H1 (cell line): ENCODE data around the gene ITGB4. TPM values are rescaled to one million over a fixed set of nuclear protein-coding genes. Genes with fewer than 3 reads are reported as not detected.

ENCODE experiments used
- CTCF ChIA-PET: fragments of 300-600 bp; sonication (Branson Sonifier 250); formaldehyde crosslinking; loops from one replicate; lab custom pipeline; 2021; ENCODE audit not compliant: partially characterized antibody; lab: Charles Lee
- POLR2A ChIA-PET: fragments of 300-600 bp; sonication (Branson Sonifier 250); formaldehyde crosslinking; loops from one replicate; lab custom pipeline; 2021; ENCODE audit warnings: inconsistent platforms; ENCODE audit not compliant: partially characterized antibody; lab: Charles Lee
- DNase-seq, 2 experiments: peaks; one replicate each; pipeline versions ENCODE4 v3.0.0 to v3.0.0-alpha.2; 2010 to 2022; ENCODE audit warnings: low spot score in 2 of 2, low read depth in 1 of 2, mixed read lengths in 1 of 2
- FAIRE-seq: peaks from 2 replicates; lab custom pipeline; 2011; peaks lifted over from hg19 to GRCh38; lab: Jason Lieb, UNC
- H2AFZ ChIP-seq: 2 replicates; pipeline ENCODE4 v1.8.1; 2012; ENCODE audit warnings: low read length, inconsistent platforms
- H2AK5ac ChIP-seq: 2 replicates; pipeline ENCODE4 v1.6.1; 2013; ENCODE audit warnings: low read depth, low read length
- H2BK120ac ChIP-seq: replicated peaks from 2 replicates; pipeline ENCODE3; 2013; ENCODE audit warnings: low read depth, low read length, inconsistent platforms
- H2BK12ac ChIP-seq: 2 replicates; pipeline ENCODE4 v1.6.1; 2013; ENCODE audit warnings: low read depth, low read length
- H2BK15ac ChIP-seq: 2 replicates; pipeline ENCODE4 v1.6.1; 2013; ENCODE audit warnings: low read length
- H2BK20ac ChIP-seq: 2 replicates; pipeline ENCODE4 v1.6.1; 2013; ENCODE audit warnings: low read length
- H2BK5ac ChIP-seq: 2 replicates; pipeline ENCODE4 v1.6.1; 2013; ENCODE audit warnings: low read depth, low read length
- H3K14ac ChIP-seq: 2 replicates; pipeline ENCODE4 v1.6.1; 2013; ENCODE audit warnings: inconsistent platforms; ENCODE audit not compliant: insufficient read length
- H3K18ac ChIP-seq: 2 replicates; pipeline ENCODE4 v1.6.1; 2013; ENCODE audit warnings: low read length; ENCODE audit errors: extremely low read depth
- H3K23ac ChIP-seq: 2 replicates; pipeline ENCODE4 v1.6.1; 2013; ENCODE audit warnings: inconsistent platforms; ENCODE audit not compliant: insufficient read length
- H3K23me2 ChIP-seq: 2 replicates; pipeline ENCODE4 v1.6.1; 2013; ENCODE audit warnings: low read depth, low read length
- H3K27ac ChIP-seq: 2 replicates; pipeline ENCODE4 v1.6.1; 2011; ENCODE audit warnings: low read depth, low read length, inconsistent platforms
- H3K27me3 ChIP-seq, 4 experiments: replicated peaks in 1 of 4; 1 replicate in 1 of 4; 2 replicates in 3 of 4; pipeline versions ENCODE4 v1.6.1 to v1.8.1; 2011 to 2013; ENCODE audit warnings: low read length in 3 of 4, mild to moderate bottlenecking in 3 of 4, inconsistent platforms in 2 of 4, mixed read lengths in 2 of 4, moderate library complexity in 1 of 4; ENCODE audit not compliant: control insufficient read depth in 3 of 4, insufficient read depth in 3 of 4; ENCODE audit errors: extremely low read depth in 1 of 4
- H3K36me3 ChIP-seq, 4 experiments: 2 replicates each; pipeline versions ENCODE4 v1.6.1 to v1.8.1; 2011 to 2013; ENCODE audit warnings: mild to moderate bottlenecking in 4 of 4, low read length in 3 of 4, moderate library complexity in 2 of 4, control low read depth in 1 of 4, inconsistent platforms in 1 of 4; ENCODE audit not compliant: insufficient read depth in 4 of 4, control insufficient read depth in 2 of 4
- H3K4ac ChIP-seq: replicated peaks from 2 replicates; pipeline ENCODE3; 2013; ENCODE audit warnings: low read length, low read depth, mixed read lengths, inconsistent platforms; ENCODE audit not compliant: insufficient read length
- H3K4me1 ChIP-seq, 4 experiments: replicated peaks in 1 of 4; 1 replicate in 1 of 4; 2 replicates in 3 of 4; pipeline versions ENCODE4 v1.6.1 to v1.8.1; 2011 to 2013; ENCODE audit warnings: low read length in 3 of 4, inconsistent platforms in 2 of 4, mixed read lengths in 1 of 4; ENCODE audit not compliant: insufficient read depth in 4 of 4, control insufficient read depth in 3 of 4
- H3K4me2 ChIP-seq, 2 experiments: 2 replicates each; pipeline versions ENCODE4 v1.6.1 to v1.8.1; 2011 to 2013; ENCODE audit warnings: low read depth in 2 of 2, low read length in 2 of 2, control low read depth in 1 of 2, inconsistent platforms in 1 of 2, mild to moderate bottlenecking in 1 of 2; ENCODE audit not compliant: insufficient read depth in 1 of 2
- H3K4me3 ChIP-seq, 4 experiments: fragments of 200-600, 300-600 bp in 1 of 4; sonication (generic), shearing (Covaris generic), sonication (Bioruptor Twin) in 1 of 4; 2 replicates each; pipeline versions ENCODE4 v1.5.1 to v1.8.1; 2011 to 2016; ENCODE audit warnings: low read length in 4 of 4, low read depth in 3 of 4, control low read depth in 2 of 4, inconsistent platforms in 2 of 4, mild to moderate bottlenecking in 2 of 4, mixed read lengths in 1 of 4, moderate library complexity in 1 of 4; ENCODE audit not compliant: insufficient read depth in 2 of 4; ENCODE audit errors: extremely low read depth in 1 of 4
- H3K56ac ChIP-seq: replicated peaks from 2 replicates; pipeline ENCODE3; 2013; ENCODE audit warnings: low read depth, mild to moderate bottlenecking, mixed read lengths, low read length, inconsistent platforms; ENCODE audit not compliant: insufficient read length
- H3K79me1 ChIP-seq: 2 replicates; pipeline ENCODE4 v1.6.1; 2013; ENCODE audit warnings: low read depth, low read length, control low read depth
- H3K79me2 ChIP-seq, 2 experiments: 2 replicates each; pipeline versions ENCODE4 v1.6.1 to v1.8.1; 2012 to 2013; ENCODE audit warnings: low read length in 2 of 2, mild to moderate bottlenecking in 2 of 2, inconsistent platforms in 1 of 2; ENCODE audit not compliant: insufficient read depth in 2 of 2, control insufficient read depth in 1 of 2
- H3K9ac ChIP-seq, 4 experiments: replicated peaks in 1 of 4; 1 replicate in 1 of 4; 2 replicates in 3 of 4; pipeline versions ENCODE4 v1.6.1 to v1.8.1; 2011 to 2013; ENCODE audit warnings: low read depth in 3 of 4, low read length in 3 of 4, control low read depth in 2 of 4, mild to moderate bottlenecking in 2 of 4, moderate library complexity in 2 of 4, inconsistent platforms in 1 of 4; ENCODE audit errors: extremely low read depth in 1 of 4
- H3K9me3 ChIP-seq, 2 experiments: 2 replicates each; pipeline versions ENCODE4 v1.6.1 to v1.8.1; 2012 to 2013; ENCODE audit warnings: mild to moderate bottlenecking in 2 of 2, moderate library complexity in 2 of 2, control low read depth in 1 of 2, inconsistent platforms in 1 of 2, low read depth in 1 of 2, low read length in 1 of 2, mixed read lengths in 1 of 2; ENCODE audit not compliant: insufficient read depth in 2 of 2
- H4K20me1 ChIP-seq, 2 experiments: replicated peaks in 1 of 2; 2 replicates each; pipeline versions ENCODE3 to v1.8.1; 2011 to 2013; ENCODE audit warnings: inconsistent platforms in 2 of 2, low read length in 2 of 2, mild to moderate bottlenecking in 1 of 2; ENCODE audit not compliant: insufficient read depth in 2 of 2, control insufficient read depth in 1 of 2
- H4K5ac ChIP-seq: 2 replicates; pipeline ENCODE4 v1.6.1; 2013; ENCODE audit warnings: low read length, low read depth, mixed read lengths, inconsistent platforms; ENCODE audit not compliant: insufficient read length
- H4K8ac ChIP-seq: 2 replicates; pipeline ENCODE4 v1.8.0; 2013; ENCODE audit warnings: mild to moderate bottlenecking, moderate library complexity, low read length, inconsistent platforms; ENCODE audit not compliant: insufficient read depth; ENCODE audit errors: extremely low read depth
- H4K91ac ChIP-seq: replicated peaks from 2 replicates; pipeline ENCODE3; 2013; ENCODE audit warnings: low read length, mixed read lengths, inconsistent platforms; ENCODE audit not compliant: insufficient read length
- BACH1 ChIP-seq: IDR thresholded peaks from 2 replicates; pipeline ENCODE4 v1.6.1; 2012; ENCODE audit warnings: low read length, improper control_type of control experiment
- EGR1 ChIP-seq: IDR thresholded peaks from 2 replicates; pipeline ENCODE4 v1.6.1; 2011; ENCODE audit warnings: low read depth, low read length, borderline replicate concordance
- WGBS, 2 experiments: shearing (Covaris generic) in 1 of 2; methylation state at CpG; one replicate each; pipeline versions ENCODE4 v1.1.6 to v1.1.7; 2013 to 2015; ENCODE audit warnings: low lambda C conversion rate in 2 of 2, mixed read lengths in 2 of 2, inconsistent platforms in 1 of 2, low coverage in 1 of 2, missing lambda C conversion rate in 1 of 2; ENCODE audit not compliant: insufficient replicate concordance in 2 of 2, insufficient coverage in 1 of 2, insufficient read length in 1 of 2; ENCODE audit errors: extremely low coverage in 1 of 2, missing lambda C conversion rate in 1 of 2; 5-methylcytosine and 5-hydroxymethylcytosine counted together
- polyA plus RNA-seq, 7 experiments: library from polyadenylated mRNA; depleted of rRNA in 3 of 7; stranded (reverse) in 5 of 7; unstranded in 2 of 7; fragments of >200 nt in 5 of 7; fragments of 200-250 nt in 2 of 7; gene quantifications; 1 replicate in 5 of 7; 2 replicates in 1 of 7; 4 replicates in 1 of 7; pipeline versions ENCODE4 v1.2.1 to v1.2.3, GENCODE V29; 2011 to 2013; ENCODE audit warnings: missing spikeins in 2 of 7, mixed read lengths in 2 of 7
- total RNA-seq: library from RNA; stranded (reverse); fragmentation: NEBNext Ultra II Directional; extraction: Animal tissue kit (Norgen Biotek cat#: 25700); gene quantifications from 2 replicates; pipeline ENCODE4 v1.2.1, GENCODE V29; 2021

ITGB4 gene
- total and polyA plus RNA-seq, 2 of the 8 experiments (the other 6 are each of a cell fraction or from before 2014, with no cell fraction given), result 5.2 to 5.6 TPM

DNA sequence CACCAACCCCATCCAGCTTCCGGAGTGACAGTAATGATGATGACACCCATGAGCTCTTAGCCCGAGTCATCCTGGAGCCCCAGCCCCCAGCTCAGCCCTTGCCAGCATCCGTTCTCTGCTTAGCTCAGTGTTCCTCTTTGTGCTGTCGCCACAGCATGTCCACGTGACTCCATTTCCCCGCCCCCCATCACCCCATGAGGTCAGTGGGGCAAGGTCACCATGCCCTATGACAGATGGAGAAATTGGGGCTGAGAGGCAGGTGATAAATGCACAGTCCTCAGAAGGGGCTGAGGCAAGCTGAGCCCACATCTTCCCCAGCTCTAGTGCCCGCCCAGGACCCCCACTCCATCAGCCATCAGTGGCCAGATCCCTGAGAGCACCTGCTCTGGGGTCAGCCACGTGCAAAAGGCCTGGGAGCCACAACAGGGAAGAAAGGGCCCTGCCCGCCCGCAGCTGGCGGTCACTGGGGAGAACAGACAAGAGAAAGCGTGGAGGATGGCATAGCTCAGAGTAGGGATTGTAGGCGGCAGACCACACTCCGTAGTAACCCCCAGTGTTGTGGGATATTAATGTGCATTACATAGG lies 17.1 kb downstream of the ITGB4 start:
- H2AK5ac ChIP-seq, result no peak overlapping the region
- TF ChIP-seq BACH1, result no peak
- TF ChIP-seq EGR1, result no peak
- H3K23ac ChIP-seq, result no peak overlapping the region
- H2BK20ac ChIP-seq, result no peak overlapping the region
- H3K27me3 ChIP-seq, result no peaks in the 10 kb centered on the region
- H2BK12ac ChIP-seq, result no peak overlapping the region
- H3K18ac ChIP-seq, result no peak overlapping the region; the same call in 1 of the 2 replicates
- H3K56ac ChIP-seq, result no peak overlapping the region
- H4K5ac ChIP-seq, result no peak overlapping the region
- peaks cover 0 to 2% of the 10 kb centered on the region in 2 experiments for H4K20me1 ChIP-seq
- H2AFZ ChIP-seq, result no peak overlapping the region
- no peak overlapping the region for H2BK120ac ChIP-seq
- no peak overlapping the region for H3K4ac ChIP-seq
- no peak overlapping the region for H4K8ac ChIP-seq
- H3K9me3 ChIP-seq, result no peaks in the 10 kb centered on the region
- no peak overlapping the region for H4K91ac ChIP-seq
- ChIA-PET CTCF (interaction anchor here (0.6 to 8.1 kb wide), 22 partner anchors 9 to 723 kb away, joined by 3 to 98 read pairs (median 3); partner anchors contain the start of genes ITGB4 and SMIM5), POLR2A (interaction anchor here (0.7 to 1.5 kb wide), 6 partner anchors 8 to 42 kb away, joined by 3 to 5 read pairs (median 3); no protein-coding TSS in a partner anchor)
- no peaks in the 10 kb centered on the region for H3K79me1 ChIP-seq
- 82% methylated on average over 14 of the region's 14 CpGs; no CpG with 5 or more reads in 1 of the 2 experiments for WGBS, 2 experiments
- no peak overlapping the region for H2BK15ac ChIP-seq
- no peak overlapping the region for H3K4me3 ChIP-seq
- H2BK5ac ChIP-seq, result no peak overlapping the region
- no peak overlapping the region for H3K27ac ChIP-seq
- H3K36me3 ChIP-seq, result no peaks in the 10 kb centered on the region
- H3K14ac ChIP-seq, result no peak overlapping the region
- FAIRE-seq, result no peak
- no peaks in the 10 kb centered on the region for H3K79me2 ChIP-seq
- no peak overlapping the region for H3K4me2 ChIP-seq
- no peaks in the 10 kb centered on the region for H3K23me2 ChIP-seq
- H3K4me1 ChIP-seq, result no peaks in the 10 kb centered on the region
- no peak overlapping the region for H3K9ac ChIP-seq
- no peak for DNase-seq
